AG10803 (cell line): ENCODE data around the gene OPRM1.

Experiments
- DNase-seq: peaks from one replicate; pipeline ENCODE4 v3.0.0; 2010; ENCODE audit warnings: low read depth
- H3K4me3 ChIP-seq: 2 replicates; pipeline ENCODE4 v1.5.1; 2011; ENCODE audit warnings: mild to moderate bottlenecking, low read length, control low read depth
- TF ChIP-seq, protein P1 (sequence below): conservative IDR thresholded peaks from 2 replicates; pipeline ENCODE4 v1.5.1; 2011; ENCODE audit warnings: mild to moderate bottlenecking, low read length, control low read depth, inconsistent platforms

OPRM1 gene

GRCh38 chr6:154010371-154010770 lies 28.7 kb upstream of the OPRM1 start:
- TF ChIP-seq, protein P1, sequence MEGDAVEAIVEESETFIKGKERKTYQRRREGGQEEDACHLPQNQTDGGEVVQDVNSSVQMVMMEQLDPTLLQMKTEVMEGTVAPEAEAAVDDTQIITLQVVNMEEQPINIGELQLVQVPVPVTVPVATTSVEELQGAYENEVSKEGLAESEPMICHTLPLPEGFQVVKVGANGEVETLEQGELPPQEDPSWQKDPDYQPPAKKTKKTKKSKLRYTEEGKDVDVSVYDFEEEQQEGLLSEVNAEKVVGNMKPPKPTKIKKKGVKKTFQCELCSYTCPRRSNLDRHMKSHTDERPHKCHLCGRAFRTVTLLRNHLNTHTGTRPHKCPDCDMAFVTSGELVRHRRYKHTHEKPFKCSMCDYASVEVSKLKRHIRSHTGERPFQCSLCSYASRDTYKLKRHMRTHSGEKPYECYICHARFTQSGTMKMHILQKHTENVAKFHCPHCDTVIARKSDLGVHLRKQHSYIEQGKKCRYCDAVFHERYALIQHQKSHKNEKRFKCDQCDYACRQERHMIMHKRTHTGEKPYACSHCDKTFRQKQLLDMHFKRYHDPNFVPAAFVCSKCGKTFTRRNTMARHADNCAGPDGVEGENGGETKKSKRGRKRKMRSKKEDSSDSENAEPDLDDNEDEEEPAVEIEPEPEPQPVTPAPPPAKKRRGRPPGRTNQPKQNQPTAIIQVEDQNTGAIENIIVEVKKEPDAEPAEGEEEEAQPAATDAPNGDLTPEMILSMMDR: no peak
- no peak for DNase-seq

DNA sequence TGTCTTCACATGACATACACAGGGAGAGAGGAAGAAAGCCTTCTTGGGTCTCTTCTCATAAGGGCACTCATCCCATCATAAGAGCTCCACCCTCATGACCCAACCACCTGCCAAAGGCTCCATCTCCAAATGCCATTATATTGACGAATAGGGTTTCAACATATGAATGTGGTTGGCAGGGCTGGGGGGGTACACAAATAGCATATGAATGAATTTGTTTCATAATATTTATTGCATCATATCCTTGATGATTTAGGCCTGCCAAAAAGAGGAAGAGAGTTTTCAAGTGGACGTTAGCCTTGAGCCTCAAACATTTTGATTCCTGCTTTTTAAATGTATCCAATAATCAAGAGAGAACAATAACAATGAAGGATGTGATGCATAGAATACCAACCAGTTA lies 26.2 kb upstream of the OPRM1 start:
- TF ChIP-seq, protein P1: no peak
- DNase-seq: no peak

More at GRCh38 chr6:154010371-154010770, 28.7 kb upstream of the OPRM1 start:
- H3K4me3 ChIP-seq: no peak overlapping the region

GRCh38 chr6:154017786-154018185 lies 21.3 kb upstream of the OPRM1 start:
- H3K4me3 ChIP-seq: no peak overlapping the region
- DNase-seq: no peak
- TF ChIP-seq, protein P1: no peak

More for the DNA sequence above, 26.2 kb upstream of the OPRM1 start:
- no peak overlapping the region for H3K4me3 ChIP-seq

DNA sequence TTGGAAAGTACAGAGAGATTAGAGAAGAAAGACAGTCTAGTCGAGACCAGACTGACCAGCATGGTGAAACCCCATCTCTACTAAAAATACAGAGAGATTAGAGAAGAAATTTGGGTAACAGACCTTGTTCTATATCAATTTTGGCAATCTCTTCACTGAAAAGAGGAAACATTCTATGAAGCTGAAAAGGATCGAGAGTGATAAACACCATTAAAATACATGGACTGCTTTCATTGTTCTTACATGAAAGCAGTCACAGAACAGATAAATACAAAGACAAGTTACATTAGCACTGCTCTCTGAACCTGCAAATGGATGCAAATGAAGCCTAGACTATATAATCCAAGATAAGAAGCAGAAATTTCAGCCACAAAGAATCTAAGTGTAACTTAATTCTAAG lies 8.4 kb upstream of the OPRM1 start:
- TF ChIP-seq, protein P1: no peak
- no peak overlapping the region for H3K4me3 ChIP-seq
- DNase-seq: no peak

DNA sequence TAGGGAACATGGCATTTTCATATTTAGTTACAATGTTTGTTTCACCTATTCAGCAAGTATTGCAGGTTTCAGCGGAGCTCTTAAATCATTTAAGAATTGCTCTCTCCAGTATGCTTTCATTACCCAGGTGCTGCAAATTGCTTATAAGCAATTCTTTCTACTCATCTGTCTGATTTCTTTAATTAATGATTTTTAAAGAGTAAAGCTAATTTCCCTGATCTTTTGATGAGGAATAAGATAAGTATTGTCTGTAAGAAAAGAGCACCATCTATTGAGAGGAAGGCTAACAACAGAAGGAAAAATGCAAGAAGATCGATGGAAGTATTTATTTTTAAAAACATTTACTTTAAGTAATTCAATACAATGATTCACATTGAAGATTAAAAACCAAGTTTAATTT lies 2.0 kb downstream of the OPRM1 start:
- DNase-seq: no peak
- no peak overlapping the region for H3K4me3 ChIP-seq
- TF ChIP-seq, protein P1: no peak

GRCh38 chr6:154053141-154053540 lies 14.1 kb downstream of the OPRM1 start:
- H3K4me3 ChIP-seq: no peak overlapping the region
- no peak for DNase-seq
- TF ChIP-seq, protein P1: no peak

DNA sequence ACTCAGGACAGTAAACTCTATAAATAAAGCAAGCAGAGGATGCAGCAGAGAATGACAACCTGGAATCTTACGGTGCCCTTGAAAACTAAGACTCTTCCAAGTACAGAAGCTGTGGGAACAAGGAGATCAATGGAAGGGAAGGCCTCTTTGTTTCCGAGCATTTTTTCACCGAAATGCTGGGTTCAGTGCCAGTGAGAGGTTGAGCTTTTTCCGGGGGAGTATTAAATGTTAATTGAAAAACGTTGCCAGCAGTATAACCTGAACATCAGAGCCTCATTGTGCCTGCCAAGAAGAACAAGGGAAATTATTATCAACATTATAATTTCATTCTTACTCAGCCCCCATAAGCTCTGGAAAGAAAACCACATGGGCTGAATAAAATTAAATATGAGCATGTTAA lies 17.5 kb downstream of the OPRM1 start:
- H3K4me3 ChIP-seq: no peak overlapping the region
- no peak for DNase-seq
- TF ChIP-seq, protein P1: no peak
